GM19193 (cell line): ENCODE data around the gene SMCP.

Experiments
- POLR2A ChIP-seq: IDR thresholded peaks from 4 replicates; pipeline ENCODE4 v1.6.1; 2011; ENCODE audit not compliant: insufficient read depth, insufficient read length; ENCODE audit errors: extremely low read depth

The SMCP gene

GRCh38 chr1:152878042-152878441 is at the start of gene SMCP:
Gene SMCP (plus strand): TSS chr1:152878322. CDS start chr1:152884423, 6,101 bp downstream.
- no peak for TF ChIP-seq POLR2A

- no peak for TF ChIP-seq POLR2A
These were observed 41.3 kb upstream of the SMCP start for GRCh38 chr1:152836870-152837269.

GRCh38 chr1:152842556-152842955 is 35.6 kb upstream of the SMCP start, which contains the start of gene LCE6A:
Gene LCE6A (plus strand): TSS chr1:152842856. CDS start chr1:152843521, 665 bp downstream.
- no peak for TF ChIP-seq POLR2A

- no peak for TF ChIP-seq POLR2A
These were observed 22.5 kb upstream of the SMCP start for GRCh38 chr1:152855661-152856060.

- no peak for TF ChIP-seq POLR2A
These were observed 20.1 kb upstream of the SMCP start for GRCh38 chr1:152858062-152858461.

GRCh38 chr1:152859696-152860095 is 18.4 kb upstream of the SMCP start, which contains the start of gene LCE7A:
Gene LCE7A (plus strand): TSS chr1:152859996. CDS start chr1:152860698, 702 bp downstream.
- no peak for TF ChIP-seq POLR2A

GRCh38 chr1:152860129-152860528 is 18.0 kb upstream of the SMCP start:
- TF ChIP-seq POLR2A, result no peak

GRCh38 chr1:152861374-152861773 is 16.7 kb upstream of the SMCP start:
- no peak for TF ChIP-seq POLR2A

GRCh38 chr1:152864443-152864842 is 13.7 kb upstream of the SMCP start:
- TF ChIP-seq POLR2A, result no peak

GRCh38 chr1:152866321-152866720 is 11.8 kb upstream of the SMCP start:
- TF ChIP-seq POLR2A, result no peak

GRCh38 chr1:152869808-152870419 is 8.2 kb upstream of the SMCP start:
- no peak for TF ChIP-seq POLR2A

- no peak for TF ChIP-seq POLR2A
These were observed 7.0 kb upstream of the SMCP start for GRCh38 chr1:152870831-152871730.

GRCh38 chr1:152871731-152872126 is 6.4 kb upstream of the SMCP start:
- no peak for TF ChIP-seq POLR2A

- no peak for TF ChIP-seq POLR2A
These were observed 4.6 kb upstream of the SMCP start for GRCh38 chr1:152873495-152873894.

GRCh38 chr1:152876827-152877226 is 1.3 kb upstream of the SMCP start:
- no peak for TF ChIP-seq POLR2A
